ENCODE measurements around the gene TAOK2. TPM values are rescaled to one million over a fixed set of nuclear protein-coding genes. Genes with fewer than 3 reads are reported as not detected.
A peak's percentile ranks its signal among the peaks of the same experiment; 100 is the strongest.
"Not testable (repeated sequence)": the region's sequence is repeated elsewhere in the genome, so short reads cannot be mapped to it uniquely, and the experiment has no call there.

Gene TAOK2
- polyA plus RNA-seq, 1 donor: 46.6 TPM

DNA sequence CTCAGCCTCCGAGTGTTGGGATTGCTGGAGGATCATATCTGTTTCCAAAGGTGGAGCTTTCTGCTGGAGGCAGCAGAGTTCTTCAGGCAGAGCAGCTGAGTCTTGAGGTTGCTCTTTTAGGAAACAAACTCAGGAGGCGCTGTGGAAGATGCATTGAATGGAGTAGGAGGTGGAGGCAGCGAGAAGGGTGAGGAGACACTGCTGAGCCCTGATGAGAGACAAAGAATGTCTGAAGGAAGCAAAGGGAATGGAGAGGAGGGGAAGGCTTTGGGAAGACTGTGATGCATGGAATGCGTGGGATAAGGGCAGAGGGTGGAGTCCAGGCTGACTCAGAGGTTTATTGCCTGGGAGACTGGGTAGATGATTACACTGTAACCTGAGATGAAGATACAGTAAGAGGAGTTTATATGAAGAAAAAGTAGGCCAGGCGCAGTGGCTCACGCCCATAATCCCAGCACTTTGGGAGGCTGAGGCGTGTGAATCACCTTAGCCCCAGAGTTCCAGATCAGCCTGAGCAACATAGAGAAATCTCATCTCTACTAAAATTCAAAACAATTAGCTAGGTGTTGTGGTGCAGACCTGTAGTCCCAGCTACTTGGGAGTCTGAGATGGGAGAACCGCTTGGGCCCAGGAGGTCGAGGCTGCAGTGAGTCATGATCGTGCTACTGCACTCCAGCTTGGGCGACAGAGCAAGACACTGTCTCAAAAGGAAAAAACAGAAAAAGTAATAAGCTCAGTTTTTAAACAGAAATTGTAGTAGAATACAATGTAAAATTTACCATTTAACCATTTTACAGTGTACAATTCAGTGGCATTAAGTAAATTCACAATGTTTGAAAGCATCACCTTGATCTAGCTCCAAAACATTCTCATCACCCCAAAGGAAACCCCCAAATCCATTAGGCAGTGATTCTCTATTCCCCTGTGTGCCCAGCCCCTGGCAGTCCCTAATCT is 29.5 kb upstream of the TAOK2 start:
- peak; percentile 94 to 98 for DNase-seq
- Histone ChIP-seq H3K4me1 (ENCODE audit: control insufficient read depth, insufficient read depth, low read length) (peaks cover 24% of the 10 kb centered on the region), H3K27ac (ENCODE audit: low read length) (peak overlapping the region; percentile 84), H3K27me3 (ENCODE audit: control insufficient read depth, insufficient read depth, low read length) (no peaks in the 10 kb centered on the region), H3K4me3 (ENCODE audit: low read length) (no peak overlapping the region), H3K9me3 (ENCODE audit: control insufficient read depth, low read depth, low read length) (no peaks in the 10 kb centered on the region), H3K36me3 (ENCODE audit: control insufficient read depth, insufficient read depth, low read length) (no peaks in the 10 kb centered on the region)
- 8% methylated on average over 2 of the region's 11 CpGs for WGBS (ENCODE audit: insufficient coverage, low lambda C conversion rate)

DNA sequence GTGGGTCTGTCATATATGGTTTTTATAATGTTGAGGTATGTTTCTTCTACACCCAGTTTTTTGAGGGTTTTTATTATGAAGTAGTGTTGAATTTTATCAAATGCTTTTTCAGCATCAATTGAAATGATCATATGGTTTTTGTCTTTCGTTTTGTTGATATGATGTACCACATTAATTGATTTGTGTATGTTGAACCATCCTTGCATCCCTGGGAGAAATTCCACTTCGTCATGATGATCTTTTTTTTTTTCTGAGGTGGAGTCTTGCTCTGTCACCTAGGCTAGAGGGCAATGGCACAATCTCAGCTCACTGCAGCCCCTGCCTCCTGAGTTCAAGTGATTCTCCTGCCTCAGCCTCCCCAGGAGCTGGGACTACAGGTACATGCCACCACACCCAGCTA is 25.8 kb upstream of the TAOK2 start:
- Histone ChIP-seq H3K4me3 (ENCODE audit: low read length) (no peak overlapping the region), H3K4me1 (ENCODE audit: control insufficient read depth, insufficient read depth, low read length) (peaks cover 29% of the 10 kb centered on the region), H3K27me3 (ENCODE audit: control insufficient read depth, insufficient read depth, low read length) (no peaks in the 10 kb centered on the region), H3K9me3 (ENCODE audit: control insufficient read depth, low read depth, low read length) (no peaks in the 10 kb centered on the region), H3K27ac (ENCODE audit: low read length) (no peak overlapping the region), H3K36me3 (ENCODE audit: control insufficient read depth, insufficient read depth, low read length) (no peaks in the 10 kb centered on the region)
- 78% methylated on average over 1 of the region's 2 CpGs for WGBS (ENCODE audit: insufficient coverage, low lambda C conversion rate)
- no peak for DNase-seq

DNA sequence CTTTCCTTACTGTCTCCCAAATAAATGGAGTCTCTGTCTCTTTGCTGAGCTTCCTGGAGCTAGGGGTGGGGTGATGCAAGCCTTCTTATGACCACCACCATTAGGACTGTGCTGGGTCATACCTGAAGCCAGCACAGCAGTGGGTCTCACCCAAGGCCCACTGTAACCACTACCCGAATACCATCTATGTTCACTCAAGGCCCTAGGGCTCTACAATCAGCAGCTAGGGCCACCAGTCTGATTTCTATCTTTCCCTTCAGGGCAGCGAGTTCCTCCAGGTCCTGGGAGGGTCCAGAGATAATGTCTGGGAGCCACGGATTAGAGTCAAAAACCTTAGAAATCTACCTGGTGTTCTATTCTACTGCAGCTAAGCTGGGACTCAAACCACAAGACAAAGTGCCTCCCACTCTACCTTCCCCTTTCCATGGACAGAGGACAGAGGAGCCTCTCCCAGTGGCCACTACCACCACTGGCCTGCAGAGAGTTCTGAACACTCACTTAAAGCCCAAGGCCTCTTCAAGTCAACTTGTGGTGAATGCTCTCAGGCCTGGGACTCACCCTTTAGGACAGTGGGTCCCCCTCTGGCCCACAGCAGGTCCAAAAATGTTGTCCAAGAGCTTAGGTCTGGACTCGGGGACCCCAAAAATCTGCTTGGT is 22.7 kb upstream of the TAOK2 start:
- no CpG with 5 or more reads among the region's 4 CpGs for WGBS (ENCODE audit: insufficient coverage, low lambda C conversion rate)
- H3K36me3 ChIP-seq (ENCODE audit: control insufficient read depth, insufficient read depth, low read length): no peaks in the 10 kb centered on the region
- H3K4me1 ChIP-seq (ENCODE audit: control insufficient read depth, insufficient read depth, low read length): peaks cover 16% of the 10 kb centered on the region
- no peak for DNase-seq
- H3K9me3 ChIP-seq (ENCODE audit: control insufficient read depth, low read depth, low read length): no peaks in the 10 kb centered on the region
- H3K27ac ChIP-seq (ENCODE audit: low read length): peak overlapping the region; percentile 89
- H3K4me3 ChIP-seq (ENCODE audit: low read length): no peak overlapping the region
- H3K27me3 ChIP-seq (ENCODE audit: control insufficient read depth, insufficient read depth, low read length): no peaks in the 10 kb centered on the region

DNA sequence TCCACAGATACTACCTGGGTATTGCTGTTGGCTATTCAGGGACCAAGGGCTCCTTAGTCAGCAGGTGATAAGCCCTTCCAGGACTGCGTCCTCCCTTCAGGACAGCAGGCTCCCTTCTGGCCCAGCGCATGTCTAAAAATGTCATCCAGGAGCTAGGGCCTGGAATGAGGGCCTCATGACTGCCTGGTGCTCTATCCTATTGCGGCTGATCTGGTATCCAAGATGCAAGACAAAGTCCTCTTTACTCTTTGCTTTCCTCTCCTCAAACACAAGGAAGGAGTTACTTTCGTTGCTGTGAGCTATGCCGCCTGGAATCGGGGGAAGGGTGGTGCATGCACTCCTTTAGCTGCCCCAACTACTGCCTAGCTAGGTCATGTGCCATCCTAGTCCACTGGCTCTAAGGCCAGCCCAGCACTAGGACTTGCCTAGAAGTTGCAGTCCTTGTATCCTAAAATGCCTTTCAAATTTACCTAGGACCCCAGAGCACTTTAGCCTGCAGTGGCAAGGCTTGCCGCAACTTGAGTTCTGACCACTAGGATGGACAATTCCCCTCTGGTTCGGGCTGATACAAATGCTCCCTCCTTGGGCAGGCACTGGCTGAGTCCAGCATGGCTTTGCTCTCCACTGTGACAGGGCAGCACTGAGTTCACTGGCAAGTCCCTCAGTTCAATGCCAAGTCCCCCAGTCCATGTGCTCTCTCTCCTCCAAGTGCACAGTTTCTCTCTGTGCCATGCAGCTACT is 21.9 kb upstream of the TAOK2 start:
- H3K9me3 ChIP-seq (ENCODE audit: control insufficient read depth, low read depth, low read length): no peaks in the 10 kb centered on the region
- peak overlapping the region; percentile 89 for H3K27ac ChIP-seq (ENCODE audit: low read length)
- no peaks in the 10 kb centered on the region for H3K36me3 ChIP-seq (ENCODE audit: control insufficient read depth, insufficient read depth, low read length)
- peaks cover 16% of the 10 kb centered on the region for H3K4me1 ChIP-seq (ENCODE audit: control insufficient read depth, insufficient read depth, low read length)
- no CpG with 5 or more reads among the region's 8 CpGs for WGBS (ENCODE audit: insufficient coverage, low lambda C conversion rate)
- no peaks in the 10 kb centered on the region for H3K27me3 ChIP-seq (ENCODE audit: control insufficient read depth, insufficient read depth, low read length)
- peak; percentile 68 to 87 for DNase-seq
- no peak overlapping the region for H3K4me3 ChIP-seq (ENCODE audit: low read length)

DNA sequence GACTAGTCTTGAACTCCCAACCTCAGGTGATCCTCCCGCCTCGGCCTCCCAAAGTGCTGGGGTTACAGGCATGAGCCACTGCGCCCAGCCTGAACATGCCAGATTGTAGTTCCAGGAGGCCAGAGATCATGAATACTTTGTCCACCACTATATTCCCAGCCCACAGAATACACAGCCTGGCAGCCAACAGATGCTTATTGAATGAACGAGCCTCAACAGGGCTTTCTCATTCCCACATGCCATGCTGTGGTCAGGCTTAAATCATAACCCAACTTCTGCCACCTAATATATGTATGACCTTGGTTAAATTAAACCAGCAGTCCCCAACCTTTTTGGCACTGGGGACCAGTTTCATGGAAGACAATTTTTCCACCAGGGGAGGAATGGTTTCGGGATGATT is 14.9 kb upstream of the TAOK2 start:
- WGBS (ENCODE audit: insufficient coverage, low lambda C conversion rate): no CpG with 5 or more reads among the region's 5 CpGs
- no peak for DNase-seq
- no peak overlapping the region for H3K27ac ChIP-seq (ENCODE audit: low read length)

DNA sequence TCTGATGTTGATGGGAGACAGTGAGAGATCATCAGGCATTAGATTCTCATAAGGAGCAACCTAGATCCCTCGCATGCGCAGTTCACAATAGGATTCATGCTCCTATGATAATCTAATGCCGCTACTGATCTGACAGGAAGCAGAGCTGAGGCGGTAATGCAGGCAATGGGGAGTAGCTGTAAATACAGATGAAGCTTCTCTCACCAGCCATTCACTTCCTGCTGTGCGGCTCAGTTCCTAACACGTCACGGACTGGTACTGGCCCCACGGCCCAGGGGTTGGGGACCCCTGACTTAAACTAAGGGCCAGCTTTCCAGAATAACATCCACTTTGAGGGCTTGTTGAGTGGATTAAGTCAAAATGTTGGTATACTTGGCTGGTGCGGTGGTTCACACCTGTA is 14.4 kb upstream of the TAOK2 start:
- DNase-seq: no peak
- Histone ChIP-seq H3K4me1 (ENCODE audit: control insufficient read depth, insufficient read depth, low read length) (peaks cover 16% of the 10 kb centered on the region), H3K27me3 (ENCODE audit: control insufficient read depth, insufficient read depth, low read length) (no peaks in the 10 kb centered on the region), H3K4me3 (ENCODE audit: low read length) (no peak overlapping the region), H3K36me3 (ENCODE audit: control insufficient read depth, insufficient read depth, low read length) (peaks cover 4% of the 10 kb centered on the region), H3K27ac (ENCODE audit: low read length) (no peak overlapping the region), H3K9me3 (ENCODE audit: control insufficient read depth, low read depth, low read length) (no peaks in the 10 kb centered on the region)
- WGBS (ENCODE audit: insufficient coverage, low lambda C conversion rate): no CpG with 5 or more reads among the region's 9 CpGs

More for the DNA sequence above, 14.9 kb upstream of the TAOK2 start:
- H3K27me3 ChIP-seq (ENCODE audit: control insufficient read depth, insufficient read depth, low read length): no peaks in the 10 kb centered on the region
- peaks cover 16% of the 10 kb centered on the region for H3K4me1 ChIP-seq (ENCODE audit: control insufficient read depth, insufficient read depth, low read length)
- peaks cover 4% of the 10 kb centered on the region for H3K36me3 ChIP-seq (ENCODE audit: control insufficient read depth, insufficient read depth, low read length)
- H3K9me3 ChIP-seq (ENCODE audit: control insufficient read depth, low read depth, low read length): no peaks in the 10 kb centered on the region
- no peak overlapping the region for H3K4me3 ChIP-seq (ENCODE audit: low read length)

DNA sequence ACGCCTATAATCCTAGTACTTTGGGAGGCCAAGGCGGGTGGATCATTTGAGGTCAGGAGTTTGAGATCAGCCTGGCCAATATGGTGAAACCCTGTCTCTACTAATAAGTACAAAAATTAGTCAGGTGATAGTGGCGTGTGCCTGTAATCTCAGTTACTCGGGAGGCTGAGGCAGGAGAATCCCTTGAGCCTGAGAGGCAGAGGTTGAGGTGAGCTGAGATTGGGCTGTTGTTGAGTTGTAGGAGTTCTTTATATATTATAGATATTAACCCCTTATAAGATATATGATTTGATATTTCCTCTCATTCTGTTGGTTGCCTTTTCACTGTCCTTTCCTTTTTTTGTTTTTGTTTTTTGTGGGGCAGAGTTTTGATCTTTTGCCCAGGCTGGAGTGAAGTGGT is 13.8 kb upstream of the TAOK2 start:
- not testable (repeated sequence) for H3K9me3 ChIP-seq (ENCODE audit: control insufficient read depth, low read depth, low read length); H3K36me3 ChIP-seq (ENCODE audit: control insufficient read depth, insufficient read depth, low read length); DNase-seq; H3K4me3 ChIP-seq (ENCODE audit: low read length); H3K27me3 ChIP-seq (ENCODE audit: control insufficient read depth, insufficient read depth, low read length); H3K27ac ChIP-seq (ENCODE audit: low read length)
- WGBS (ENCODE audit: insufficient coverage, low lambda C conversion rate): no CpG with 5 or more reads among the region's 4 CpGs
- H3K4me1 ChIP-seq (ENCODE audit: control insufficient read depth, insufficient read depth, low read length): peaks cover 18% of the 10 kb centered on the region

DNA sequence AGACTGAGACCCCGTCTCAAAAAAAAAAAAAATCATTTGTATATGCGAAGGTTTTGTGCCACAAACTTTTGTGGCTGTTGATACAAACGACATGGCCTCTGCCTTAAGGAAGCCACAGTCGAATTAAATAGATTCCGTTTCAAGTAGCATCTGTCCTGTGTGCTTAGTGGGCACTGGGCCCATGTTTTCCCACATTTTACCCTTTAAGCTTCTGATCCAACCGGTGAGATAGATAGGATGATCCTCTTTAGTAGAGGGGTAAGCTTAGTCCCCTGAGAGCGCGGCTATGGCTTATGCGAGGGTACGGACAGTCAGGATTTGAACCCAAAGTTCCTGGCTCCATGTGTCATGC is 12.6 kb upstream of the TAOK2 start:
- 60% methylated on average over 2 of the region's 10 CpGs for WGBS (ENCODE audit: insufficient coverage, low lambda C conversion rate)
- H3K27me3 ChIP-seq (ENCODE audit: control insufficient read depth, insufficient read depth, low read length): no peaks in the 10 kb centered on the region
- no peaks in the 10 kb centered on the region for H3K9me3 ChIP-seq (ENCODE audit: control insufficient read depth, low read depth, low read length)
- H3K4me1 ChIP-seq (ENCODE audit: control insufficient read depth, insufficient read depth, low read length): peaks cover 20% of the 10 kb centered on the region
- peak overlapping the region; percentile 89 for H3K27ac ChIP-seq (ENCODE audit: low read length)
- H3K36me3 ChIP-seq (ENCODE audit: control insufficient read depth, insufficient read depth, low read length): peaks cover 8% of the 10 kb centered on the region
- no peak for DNase-seq
- H3K4me3 ChIP-seq (ENCODE audit: low read length): peak overlapping the region; percentile 68

DNA sequence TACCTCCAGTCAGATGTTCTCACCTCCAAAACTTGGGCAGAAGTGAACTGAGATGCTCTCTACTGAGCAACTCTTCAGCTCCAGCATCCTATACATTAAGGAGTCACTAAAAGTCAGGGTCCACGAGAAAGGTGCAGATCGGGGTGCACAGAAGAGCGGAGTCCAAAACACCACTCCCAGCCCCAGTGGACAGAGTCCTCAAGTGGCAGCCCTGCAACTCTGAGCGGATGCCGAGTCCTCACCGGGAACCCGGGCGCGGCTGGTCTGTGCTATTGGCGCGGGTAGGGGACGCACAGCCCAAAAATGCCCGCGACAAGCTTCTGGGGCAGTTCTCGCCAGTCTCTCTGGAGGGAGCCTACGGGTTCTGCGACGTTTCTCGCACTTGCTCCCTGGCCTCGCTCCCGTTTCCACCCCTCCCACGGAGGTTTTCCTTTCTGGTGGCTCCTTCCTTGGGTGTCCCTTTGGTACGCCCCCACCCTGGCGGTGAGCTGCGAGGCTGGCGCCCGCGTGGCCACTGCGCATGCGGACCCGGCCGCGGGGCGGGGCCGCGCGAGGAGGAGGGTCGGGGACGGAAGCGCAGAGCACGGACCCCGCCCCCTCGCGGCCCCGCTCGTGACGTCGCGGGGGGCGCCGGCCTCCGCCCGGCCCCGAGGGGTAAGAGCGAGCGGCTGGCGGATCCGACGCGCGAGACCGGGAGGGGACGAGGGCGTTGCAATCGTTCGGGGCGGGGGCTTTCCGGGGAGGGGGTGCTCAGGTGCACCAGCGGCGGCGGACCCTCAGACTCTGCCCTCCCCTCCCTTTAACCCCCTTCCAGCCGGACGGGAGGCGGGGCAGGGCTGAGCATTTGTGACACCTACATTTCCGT is 12.0 kb upstream of the TAOK2 start, which contains the start of gene TMEM219:
TSS of gene TMEM219 (plus strand) at position 601 of the 865 bp plus-strand sequence. CDS start 1,065 bp downstream, outside the sequence.
- WGBS (ENCODE audit: insufficient coverage, low lambda C conversion rate): no CpG with 5 or more reads among the region's 75 CpGs
- Histone ChIP-seq H3K4me3 (ENCODE audit: low read length) (peak within 1 kb of the TSS; percentile 93), H3K9me3 (ENCODE audit: control insufficient read depth, low read depth, low read length) (no peaks in the 10 kb centered on the region), H3K27me3 (ENCODE audit: control insufficient read depth, insufficient read depth, low read length) (no peaks in the 10 kb centered on the region), H3K4me1 (ENCODE audit: control insufficient read depth, insufficient read depth, low read length) (peaks cover 20% of the 10 kb centered on the region), H3K36me3 (ENCODE audit: control insufficient read depth, insufficient read depth, low read length) (peaks cover 8% of the 10 kb centered on the region), H3K27ac (ENCODE audit: low read length) (peak within 1 kb of the TSS; percentile 96)
- DNase-seq: peak; percentile 95 to 97
